HCT116 (cell line): ENCODE measurements around the gene HABP2. TPM values are rescaled to one million over a fixed set of nuclear protein-coding genes. Genes with fewer than 3 reads are reported as not detected.

ENCODE experiments used
- ATAC-seq: fragments of 200-7000 bp; cut with Tn5 transposase; 2 replicates; pipeline ENCODE4 v1.9.1; 2020; ENCODE audit warnings: mild to moderate bottlenecking, moderate library complexity
- BruUV-seq: library from RNA; stranded (reverse); fragments of 400-500 nt; replicated peaks from 2 replicates; lab custom pipeline; 2021; lab: Mats Ljungman, UMichigan
- CTCF ChIA-PET: fragments of 300-600 bp; sonication (Branson Sonifier 250); formaldehyde crosslinking; loops from one replicate; lab custom pipeline; 2021; ENCODE audit warnings: antibody characterized with exemption; lab: Charles Lee
- POLR2A ChIA-PET: fragments of 300-600, 350-600 bp; sonication (Branson Sonifier 250); formaldehyde crosslinking; loops from one replicate; lab custom pipeline; 2021; ENCODE audit warnings: antibody characterized with exemption; lab: Charles Lee
- RAD21 ChIA-PET, 2 experiments: fragments of 300-600 bp; sonication (Branson Sonifier 250); formaldehyde crosslinking; loops; one replicate each; lab custom pipeline; 2023; ENCODE audit warnings: low total read pairs in 2 of 2; ENCODE audit not compliant: uncharacterized antibody in 2 of 2, unreplicated experiment in 2 of 2, low non-redundant PET in 1 of 2; lab: Charles Lee
- DNase-seq: peaks from one replicate; pipeline ENCODE4 v3.0.0-alpha.2; 2010; ENCODE audit warnings: low read depth, low spot score
- H2AFZ ChIP-seq: fragments of 200-600 bp; shearing (Covaris generic), sonication (generic); 2 replicates; pipeline ENCODE4 v1.6.1; 2017; ENCODE audit warnings: low read depth, mixed run types, mixed read lengths, antibody characterized with exemption, low read length; ENCODE audit not compliant: poor library complexity, severe bottlenecking
- H3K27ac ChIP-seq: 2 replicates; pipeline ENCODE4 v1.5.1; 2012; ENCODE audit warnings: low read depth, low read length
- H3K27me3 ChIP-seq: fragments of 200-600 bp; sonication (generic); 2 replicates; pipeline ENCODE4 v1.6.1; 2016; ENCODE audit warnings: mixed run types, low read length, mixed read lengths; ENCODE audit not compliant: insufficient read depth
- H3K36me3 ChIP-seq, 2 experiments: fragments of 200-500 bp in 1 of 2; fragments of 200-600 bp in 1 of 2; sonication (Bioruptor generic) in 1 of 2; sonication (generic) in 1 of 2; 2 replicates each; pipeline versions ENCODE4 v1.5.1 to v1.6.1; 2014 to 2016; ENCODE audit warnings: low read length in 2 of 2, inconsistent platforms in 1 of 2, mixed read lengths in 1 of 2, mixed run types in 1 of 2; ENCODE audit not compliant: insufficient read depth in 2 of 2, control insufficient read depth in 1 of 2
- H3K4me1 ChIP-seq, 2 experiments: fragments of 200-600 bp in 1 of 2; sonication (generic) in 1 of 2; 2 replicates each; pipeline versions ENCODE4 v1.5.1 to v1.6.1; 2012 to 2017; ENCODE audit warnings: low read length in 2 of 2, inconsistent platforms in 1 of 2, mild to moderate bottlenecking in 1 of 2, mixed read lengths in 1 of 2, mixed run types in 1 of 2, moderate library complexity in 1 of 2; ENCODE audit not compliant: insufficient read depth in 2 of 2, control insufficient read depth in 1 of 2
- H3K4me2 ChIP-seq: fragments of 200-600 bp; sonication (generic); 2 replicates; pipeline ENCODE4 v1.6.1; 2017; ENCODE audit warnings: mixed run types, low read length, mixed read lengths
- H3K4me3 ChIP-seq, 2 experiments: fragments of 200-600 bp in 1 of 2; sonication (generic) in 1 of 2; replicated peaks in 1 of 2; 2 replicates each; pipeline ENCODE4 v1.5.1; 2011 to 2016; ENCODE audit warnings: low read length in 2 of 2, control low read depth in 1 of 2, low read depth in 1 of 2, mild to moderate bottlenecking in 1 of 2, mixed read lengths in 1 of 2, mixed run types in 1 of 2
- H3K79me2 ChIP-seq: fragments of 200-600 bp; sonication (generic); 2 replicates; pipeline ENCODE4 v1.6.1; 2017; ENCODE audit warnings: mild to moderate bottlenecking, mixed run types, low read length, moderate library complexity, mixed read lengths; ENCODE audit not compliant: insufficient read depth
- H3K9ac ChIP-seq: fragments of 200-600 bp; sonication (generic); 2 replicates; pipeline ENCODE4 v1.6.1; 2016; ENCODE audit warnings: low read length, mixed read lengths
- H3K9me2 ChIP-seq: fragments of 200-600 bp; sonication (generic), shearing (Covaris generic); 2 replicates; pipeline ENCODE4 v1.6.1; 2017; ENCODE audit warnings: mixed run types, mild to moderate bottlenecking, moderate library complexity; ENCODE audit not compliant: insufficient read depth
- H3K9me3 ChIP-seq, 2 experiments: fragments of 200-500 bp in 1 of 2; fragments of 200-600 bp in 1 of 2; sonication (Bioruptor generic) in 1 of 2; sonication (generic) in 1 of 2; 2 replicates each; pipeline ENCODE4 v1.6.1; 2014 to 2017; ENCODE audit warnings: low read length in 2 of 2, mixed read lengths in 2 of 2, inconsistent platforms in 1 of 2, low read depth in 1 of 2, mild to moderate bottlenecking in 1 of 2, mixed run types in 1 of 2, moderate library complexity in 1 of 2; ENCODE audit not compliant: control insufficient read depth in 1 of 2, insufficient read depth in 1 of 2
- H4K20me1 ChIP-seq: fragments of 200-600 bp; sonication (generic), shearing (Covaris generic); 2 replicates; pipeline ENCODE4 v1.6.1; 2017; ENCODE audit warnings: mixed run types, mild to moderate bottlenecking, moderate library complexity; ENCODE audit not compliant: insufficient read depth
- CBX3 ChIP-seq: IDR thresholded peaks from 2 replicates; pipeline ENCODE4 v1.6.1; 2012; ENCODE audit warnings: low read depth
- CEBPB ChIP-seq: IDR thresholded peaks from 2 replicates; pipeline ENCODE4 v1.6.1; 2012; ENCODE audit warnings: low read depth
- EGR1 ChIP-seq: IDR thresholded peaks from 2 replicates; pipeline ENCODE4 v1.6.1; 2012; ENCODE audit warnings: low read depth
- ELF1 ChIP-seq: IDR thresholded peaks from 2 replicates; pipeline ENCODE4 v1.6.1; 2012; ENCODE audit warnings: low read depth, borderline replicate concordance
- EZH2phosphoT487 ChIP-seq: fragments of 200-600 bp; IDR thresholded peaks from 2 replicates; pipeline ENCODE4 v1.6.1; 2018; ENCODE audit warnings: antibody characterized with exemption, borderline replicate concordance
- FOSL1 ChIP-seq: IDR thresholded peaks from 2 replicates; pipeline ENCODE4 v1.6.1; 2012; ENCODE audit warnings: low read depth
- JUND ChIP-seq: IDR thresholded peaks from 2 replicates; pipeline ENCODE4 v1.6.1; 2012
- POLR2A ChIP-seq: IDR thresholded peaks from 2 replicates; pipeline ENCODE4 v1.7.0; 2011; ENCODE audit warnings: borderline replicate concordance; ENCODE audit not compliant: insufficient read depth, insufficient read length; ENCODE audit errors: extremely low read depth
- POLR2AphosphoS5 ChIP-seq: IDR thresholded peaks from 2 replicates; pipeline ENCODE4 v1.6.1; 2011; ENCODE audit warnings: mild to moderate bottlenecking, low read depth, low read length, moderate library complexity
- SIN3A ChIP-seq: IDR thresholded peaks from 2 replicates; pipeline ENCODE4 v1.6.1; 2012; ENCODE audit warnings: low read depth
- SP1 ChIP-seq: IDR thresholded peaks from 2 replicates; pipeline ENCODE4 v1.6.1; 2012; ENCODE audit warnings: low read depth
- SRF ChIP-seq: IDR thresholded peaks from 2 replicates; pipeline ENCODE4 v1.6.1; 2012; ENCODE audit warnings: low read depth
- intact Hi-C: fragments of 100-400 bp; cut with micrococcal nuclease; formaldehyde crosslinking; loops from 2 replicates; pipeline ENCODE4 v1.10.0; 2022
- total RNA-seq: library from RNA; stranded (reverse); gene quantifications from one replicate; pipeline ENCODE4 v1.2.1, GENCODE V29; 2021; ENCODE audit not compliant: unreplicated experiment
- TF ChIP-seq, protein P1 (sequence below), 3 experiments: fragments of 200-600 bp in 1 of 3; sonication (generic) in 1 of 3; IDR thresholded peaks in 2 of 3; conservative IDR thresholded peaks in 1 of 3; 2 replicates each; pipeline ENCODE4 v1.5.1; 2012 to 2017; ENCODE audit warnings: low read depth in 2 of 3, low read length in 2 of 3, antibody characterized with exemption in 1 of 3, borderline replicate concordance in 1 of 3, control low read depth in 1 of 3, mild to moderate bottlenecking in 1 of 3, mixed read lengths in 1 of 3, mixed run types in 1 of 3, moderate library complexity in 1 of 3; ENCODE audit not compliant: insufficient read depth in 1 of 3
- TF ChIP-seq, protein P2 (sequence below): IDR thresholded peaks from 2 replicates; pipeline ENCODE4 v1.6.1; 2012
- TF ChIP-seq, protein P3 (sequence below): IDR thresholded peaks from 2 replicates; pipeline ENCODE4 v1.6.1; 2012
- TF ChIP-seq, protein P4 (sequence below): IDR thresholded peaks from 2 replicates; pipeline ENCODE4 v1.6.1; 2012; ENCODE audit warnings: low read depth

The HABP2 gene
- total RNA-seq, 1 experiment from 2014 or later = 0.20 TPM

DNA sequence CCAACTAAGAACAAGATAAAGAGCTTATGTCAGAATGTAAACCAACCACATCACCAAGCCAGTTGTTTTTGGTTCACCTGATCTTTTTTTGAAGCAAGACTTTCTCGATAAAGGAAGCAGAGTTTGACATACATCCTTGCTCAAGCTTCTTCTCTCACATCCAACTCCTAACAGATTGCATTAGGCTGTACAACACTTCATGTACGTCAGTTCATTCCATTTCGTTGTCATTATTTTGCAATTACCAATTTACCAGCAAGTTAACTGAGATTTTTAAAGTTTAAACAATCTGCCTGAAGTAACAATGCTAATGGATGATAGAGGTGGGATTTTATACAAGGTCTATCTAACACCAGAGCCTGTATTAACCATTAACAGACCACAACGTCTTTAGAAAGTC is 70.0 kb downstream of the HABP2 start:
- ChIA-PET POLR2A (no interaction called here), RAD21 (no interaction called here)
- Histone ChIP-seq H3K9me3 (no peaks in the 10 kb centered on the region), H3K4me3 (no peak overlapping the region), H3K27ac (no peak overlapping the region), H2AFZ (no peak overlapping the region), H3K79me2 (no peaks in the 10 kb centered on the region), H3K9ac (no peak overlapping the region), H3K4me1 (no peaks in the 10 kb centered on the region), H4K20me1 (no peaks in the 10 kb centered on the region)
- BruUV-seq = no TSS peak
- no peak for ATAC-seq
- no peak for DNase-seq
- no peak for TF ChIP-seq JUND
- no peak for TF ChIP-seq POLR2AphosphoS5
- TF ChIP-seq POLR2A = no peak
- no peak for TF ChIP-seq EZH2phosphoT487
- no peak for TF ChIP-seq SRF
- TF ChIP-seq, protein P1, sequence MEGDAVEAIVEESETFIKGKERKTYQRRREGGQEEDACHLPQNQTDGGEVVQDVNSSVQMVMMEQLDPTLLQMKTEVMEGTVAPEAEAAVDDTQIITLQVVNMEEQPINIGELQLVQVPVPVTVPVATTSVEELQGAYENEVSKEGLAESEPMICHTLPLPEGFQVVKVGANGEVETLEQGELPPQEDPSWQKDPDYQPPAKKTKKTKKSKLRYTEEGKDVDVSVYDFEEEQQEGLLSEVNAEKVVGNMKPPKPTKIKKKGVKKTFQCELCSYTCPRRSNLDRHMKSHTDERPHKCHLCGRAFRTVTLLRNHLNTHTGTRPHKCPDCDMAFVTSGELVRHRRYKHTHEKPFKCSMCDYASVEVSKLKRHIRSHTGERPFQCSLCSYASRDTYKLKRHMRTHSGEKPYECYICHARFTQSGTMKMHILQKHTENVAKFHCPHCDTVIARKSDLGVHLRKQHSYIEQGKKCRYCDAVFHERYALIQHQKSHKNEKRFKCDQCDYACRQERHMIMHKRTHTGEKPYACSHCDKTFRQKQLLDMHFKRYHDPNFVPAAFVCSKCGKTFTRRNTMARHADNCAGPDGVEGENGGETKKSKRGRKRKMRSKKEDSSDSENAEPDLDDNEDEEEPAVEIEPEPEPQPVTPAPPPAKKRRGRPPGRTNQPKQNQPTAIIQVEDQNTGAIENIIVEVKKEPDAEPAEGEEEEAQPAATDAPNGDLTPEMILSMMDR (IDR thresholded peaks at IDR 0.05 in 2 of 3, conservative IDR thresholded peaks at IDR 0.05 in 1 of 3; ENCODE audit: borderline replicate concordance in 1 of 3, insufficient read depth in 1 of 3, low read depth in 2 of 3, low read length in 2 of 3) = no peak
- no peak for TF ChIP-seq ELF1
- no peak for TF ChIP-seq FOSL1
- TF ChIP-seq CEBPB = no peak
- no peak for TF ChIP-seq EGR1
- TF ChIP-seq, protein P2, sequence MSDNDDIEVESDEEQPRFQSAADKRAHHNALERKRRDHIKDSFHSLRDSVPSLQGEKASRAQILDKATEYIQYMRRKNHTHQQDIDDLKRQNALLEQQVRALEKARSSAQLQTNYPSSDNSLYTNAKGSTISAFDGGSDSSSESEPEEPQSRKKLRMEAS = no peak
- TF ChIP-seq, protein P3, sequence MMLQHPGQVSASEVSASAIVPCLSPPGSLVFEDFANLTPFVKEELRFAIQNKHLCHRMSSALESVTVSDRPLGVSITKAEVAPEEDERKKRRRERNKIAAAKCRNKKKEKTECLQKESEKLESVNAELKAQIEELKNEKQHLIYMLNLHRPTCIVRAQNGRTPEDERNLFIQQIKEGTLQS = no peak
- TF ChIP-seq SIN3A = no peak
- no peak for TF ChIP-seq CBX3
- TF ChIP-seq SP1 = no peak
- TF ChIP-seq, protein P4, sequence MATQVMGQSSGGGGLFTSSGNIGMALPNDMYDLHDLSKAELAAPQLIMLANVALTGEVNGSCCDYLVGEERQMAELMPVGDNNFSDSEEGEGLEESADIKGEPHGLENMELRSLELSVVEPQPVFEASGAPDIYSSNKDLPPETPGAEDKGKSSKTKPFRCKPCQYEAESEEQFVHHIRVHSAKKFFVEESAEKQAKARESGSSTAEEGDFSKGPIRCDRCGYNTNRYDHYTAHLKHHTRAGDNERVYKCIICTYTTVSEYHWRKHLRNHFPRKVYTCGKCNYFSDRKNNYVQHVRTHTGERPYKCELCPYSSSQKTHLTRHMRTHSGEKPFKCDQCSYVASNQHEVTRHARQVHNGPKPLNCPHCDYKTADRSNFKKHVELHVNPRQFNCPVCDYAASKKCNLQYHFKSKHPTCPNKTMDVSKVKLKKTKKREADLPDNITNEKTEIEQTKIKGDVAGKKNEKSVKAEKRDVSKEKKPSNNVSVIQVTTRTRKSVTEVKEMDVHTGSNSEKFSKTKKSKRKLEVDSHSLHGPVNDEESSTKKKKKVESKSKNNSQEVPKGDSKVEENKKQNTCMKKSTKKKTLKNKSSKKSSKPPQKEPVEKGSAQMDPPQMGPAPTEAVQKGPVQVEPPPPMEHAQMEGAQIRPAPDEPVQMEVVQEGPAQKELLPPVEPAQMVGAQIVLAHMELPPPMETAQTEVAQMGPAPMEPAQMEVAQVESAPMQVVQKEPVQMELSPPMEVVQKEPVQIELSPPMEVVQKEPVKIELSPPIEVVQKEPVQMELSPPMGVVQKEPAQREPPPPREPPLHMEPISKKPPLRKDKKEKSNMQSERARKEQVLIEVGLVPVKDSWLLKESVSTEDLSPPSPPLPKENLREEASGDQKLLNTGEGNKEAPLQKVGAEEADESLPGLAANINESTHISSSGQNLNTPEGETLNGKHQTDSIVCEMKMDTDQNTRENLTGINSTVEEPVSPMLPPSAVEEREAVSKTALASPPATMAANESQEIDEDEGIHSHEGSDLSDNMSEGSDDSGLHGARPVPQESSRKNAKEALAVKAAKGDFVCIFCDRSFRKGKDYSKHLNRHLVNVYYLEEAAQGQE = no peak
- TF ChIP-seq, all 23 proteins: peak for 0
- peaks cover 71% of the 10 kb centered on the region for H3K27me3 ChIP-seq
- no peak overlapping the region for H3K4me2 ChIP-seq
- no peaks in the 10 kb centered on the region for H3K9me2 ChIP-seq
- no peaks in the 10 kb centered on the region for H3K36me3 ChIP-seq
- CTCF ChIA-PET = no interaction called here
- intact Hi-C loops = no loop called here
